GM13976 (cell line): Measurements from ENCODE around the gene AWAT1.
A peak's percentile ranks its signal among the peaks of the same experiment; 100 is the strongest.
"Not testable (repeated sequence)": the region's sequence is repeated elsewhere in the genome, so short reads cannot be mapped to it uniquely, and the experiment has no call there.

Experiments used
- DNase-seq: peaks from one replicate; pipeline ENCODE4 v3.0.0; 2012; ENCODE audit warnings: low spot score
- CTCF ChIP-seq: IDR thresholded peaks from 2 replicates; pipeline ENCODE4 v1.5.1; 2012; ENCODE audit warnings: borderline replicate concordance, mild to moderate bottlenecking; ENCODE audit not compliant: insufficient read depth; ENCODE audit errors: extremely low read depth, missing control alignments, control extremely low read depth
- in situ Hi-C: fragments of 300-500 bp; cut with MboI; formaldehyde crosslinking; loops from one replicate; pipeline ENCODE4 v1.12.0; 2022; ENCODE audit warnings: low sequenced_read_pairs, mixed read lengths, inconsistent platforms; ENCODE audit not compliant: unreplicated experiment

AWAT1 gene

DNA sequence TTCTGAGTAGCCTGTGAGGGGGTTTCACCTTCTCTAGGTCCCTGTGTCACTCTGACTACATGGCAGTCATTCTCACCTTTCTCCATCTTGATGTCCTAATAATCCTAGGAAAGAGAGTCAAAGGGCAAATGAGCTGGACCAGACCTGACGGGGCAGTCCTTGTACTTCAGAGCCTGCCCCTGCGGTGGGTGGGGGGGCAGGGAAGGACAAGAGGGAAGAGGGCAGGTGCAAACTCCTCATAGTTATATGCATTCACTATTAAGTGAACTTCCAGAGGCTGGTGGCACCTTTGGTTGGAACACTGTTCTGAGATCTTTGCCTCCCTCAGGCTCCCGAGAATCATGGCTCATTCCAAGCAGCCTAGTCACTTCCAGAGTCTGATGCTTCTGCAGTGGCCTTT lies at the start of gene AWAT1:
AWAT1 (plus strand) TSS at position 301 of the 400 bp plus-strand sequence; CDS start at position 342, 41 bp downstream.
- TF ChIP-seq CTCF = no peak
- in situ Hi-C loops = no loop called here

DNA sequence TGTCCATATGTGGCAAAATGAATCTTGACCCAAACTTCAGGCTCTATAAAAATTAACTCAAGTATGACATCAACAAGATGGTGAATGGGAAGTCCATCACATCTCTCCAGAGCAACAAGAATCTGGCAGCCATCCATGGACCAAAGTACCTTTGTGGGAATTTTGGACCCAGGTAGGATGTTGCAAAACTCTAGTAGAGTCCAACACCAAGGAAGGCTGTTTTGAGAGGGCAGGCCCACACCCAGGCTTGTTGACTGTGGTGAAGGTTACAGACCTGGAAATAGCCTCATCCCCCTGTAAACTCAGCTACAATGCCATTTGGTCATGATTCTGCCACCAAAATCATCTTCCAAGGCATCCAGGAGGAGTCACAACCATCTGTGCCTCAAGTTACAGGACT lies 44.2 kb upstream of the AWAT1 start:
- in situ Hi-C loops = no loop called here
- no peak for DNase-seq
- no peak for TF ChIP-seq CTCF

More for the DNA sequence above, at the start of gene AWAT1:
- no peak for DNase-seq

DNA sequence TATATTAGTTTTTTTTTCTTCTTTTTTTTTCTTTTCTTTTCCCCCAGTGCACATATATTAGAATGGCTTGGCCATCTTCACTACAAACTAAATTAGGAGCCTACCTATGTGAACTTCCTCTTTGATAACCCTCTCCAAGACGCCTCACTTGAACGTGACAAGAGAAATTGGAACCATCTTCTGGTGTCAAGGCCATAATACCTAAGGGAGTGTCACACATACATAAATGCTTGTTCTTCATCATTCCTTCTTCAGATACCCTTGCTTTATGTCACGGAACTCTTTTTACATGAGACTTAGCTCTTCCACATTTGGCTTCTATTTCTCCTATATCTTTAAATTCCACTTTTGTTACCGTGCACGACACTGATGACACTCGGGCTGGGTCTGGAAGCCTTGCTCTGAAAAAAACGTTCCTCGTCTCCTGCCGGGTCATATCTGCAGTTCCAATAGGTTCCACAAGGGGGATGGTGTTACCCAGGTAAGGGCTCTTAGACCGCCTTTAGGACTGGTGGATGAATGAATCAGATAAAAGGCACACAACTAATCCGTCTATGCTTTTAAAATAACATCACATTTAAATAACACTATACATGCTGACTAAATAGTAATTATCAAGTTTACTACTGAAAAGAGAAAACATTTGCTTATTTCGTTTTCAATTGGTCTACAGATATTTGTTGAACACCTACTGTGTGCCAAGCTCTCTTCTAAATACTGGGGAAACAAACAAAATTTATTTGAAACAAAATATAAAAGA lies 37.3 kb upstream of the AWAT1 start:
- in situ Hi-C loops = no loop called here
- peak; percentile 30 for TF ChIP-seq CTCF
- peak; percentile 41 for DNase-seq

- in situ Hi-C loops = no loop called here
- no peak for TF ChIP-seq CTCF
- DNase-seq = no peak
These were observed 32.7 kb upstream of the AWAT1 start for GRCh38 chrX:70201732-70202131.

DNA sequence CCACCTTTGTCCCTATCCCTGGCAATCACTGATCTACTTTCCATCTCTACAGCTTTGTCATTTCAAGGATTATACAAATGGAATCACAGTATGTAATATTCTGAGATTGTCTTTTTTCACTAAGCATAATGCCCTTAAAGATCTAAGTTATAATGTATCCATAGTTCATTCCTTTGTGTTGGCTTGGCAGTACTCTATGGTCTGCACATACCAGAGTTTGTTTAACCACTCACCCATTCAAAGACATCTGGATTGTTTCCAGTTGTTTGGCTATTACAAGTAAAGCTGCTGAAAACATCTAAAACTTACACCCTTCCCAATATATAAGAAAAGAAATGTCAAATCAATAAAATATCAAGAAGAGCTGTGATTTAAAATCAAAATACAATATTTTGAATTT lies 26.0 kb upstream of the AWAT1 start:
- DNase-seq = no peak
- in situ Hi-C loops = no loop called here
- no peak for TF ChIP-seq CTCF

GRCh38 chrX:70209570-70209969 lies 24.9 kb upstream of the AWAT1 start:
- DNase-seq, in situ Hi-C loops: not testable (repeated sequence)

DNA sequence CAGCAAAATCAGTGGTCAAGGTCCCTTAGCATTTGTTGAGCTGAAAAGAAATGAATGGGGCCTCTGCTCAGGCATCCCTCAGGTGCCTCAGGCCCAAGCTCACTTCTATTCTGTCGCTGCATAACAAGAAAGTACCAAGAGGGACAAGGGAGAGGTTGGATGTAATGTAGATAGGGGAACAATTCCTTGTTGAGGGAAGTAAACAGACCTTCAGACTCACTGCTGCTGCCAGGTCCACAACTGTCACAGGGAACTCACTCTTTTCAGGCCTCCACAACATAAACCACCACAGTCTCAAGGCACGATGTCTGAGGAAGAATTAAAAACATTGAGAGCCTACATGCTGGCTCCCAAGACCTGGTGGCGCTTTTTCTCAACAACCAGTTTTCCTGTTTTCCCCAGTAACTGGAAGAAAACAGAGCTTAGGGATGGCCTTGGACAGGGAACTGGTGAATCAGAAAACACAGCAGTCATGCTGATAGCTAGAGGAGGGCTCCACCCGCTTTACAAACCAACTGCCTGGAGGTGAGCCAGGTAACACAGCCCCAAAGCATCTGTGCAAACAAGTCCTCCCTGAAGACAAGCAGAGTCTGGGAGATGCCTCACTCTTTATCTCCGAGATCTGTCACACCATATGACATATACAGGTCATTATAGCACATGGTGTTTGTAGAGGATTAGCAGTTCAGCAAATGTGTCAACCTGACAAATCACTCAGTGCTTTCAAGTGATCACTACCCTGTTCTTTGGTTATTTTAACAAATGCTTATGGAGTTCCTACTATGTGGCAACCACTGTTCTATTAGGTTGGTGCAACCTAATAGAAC lies 14.3 kb upstream of the AWAT1 start:
- no peak for DNase-seq
- in situ Hi-C loops = no loop called here
- no peak for TF ChIP-seq CTCF
